ENCODE results near the gene PARP11.

PARP11 gene

DNA sequence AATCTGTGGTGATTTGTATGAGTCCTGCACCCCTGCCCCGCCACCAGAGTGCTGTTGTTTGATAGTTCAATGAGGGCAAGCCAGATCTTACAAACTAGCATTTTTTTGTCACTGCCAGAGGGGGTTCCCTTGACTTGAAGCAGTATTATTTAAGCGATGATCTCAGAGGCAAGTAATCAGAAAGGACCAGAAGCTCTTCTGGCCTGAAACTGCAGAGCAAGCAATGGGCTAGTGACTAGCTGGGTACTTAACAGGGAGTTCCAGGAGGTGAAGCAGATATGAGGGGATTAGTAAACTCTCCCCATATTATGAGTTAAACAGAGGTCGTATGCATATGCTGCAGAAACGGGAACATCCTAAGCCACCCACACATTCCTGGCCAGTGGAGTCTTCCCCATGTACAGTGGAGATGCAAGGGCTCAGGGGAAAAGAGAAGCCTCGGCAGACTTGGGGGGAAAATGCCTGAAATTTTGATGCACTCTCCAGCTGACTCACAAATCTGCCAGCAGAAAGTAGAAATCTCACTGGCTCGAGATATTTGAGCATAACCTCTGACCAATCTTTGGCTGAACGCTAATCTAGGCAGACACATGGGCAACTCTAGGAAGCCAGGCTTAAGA is 112.0 kb downstream of the PARP11 start:
- Histone ChIP-seq H3K27ac (no peak overlapping the region), H3K4me3 (no peak overlapping the region)
- TF ChIP-seq, protein P1, sequence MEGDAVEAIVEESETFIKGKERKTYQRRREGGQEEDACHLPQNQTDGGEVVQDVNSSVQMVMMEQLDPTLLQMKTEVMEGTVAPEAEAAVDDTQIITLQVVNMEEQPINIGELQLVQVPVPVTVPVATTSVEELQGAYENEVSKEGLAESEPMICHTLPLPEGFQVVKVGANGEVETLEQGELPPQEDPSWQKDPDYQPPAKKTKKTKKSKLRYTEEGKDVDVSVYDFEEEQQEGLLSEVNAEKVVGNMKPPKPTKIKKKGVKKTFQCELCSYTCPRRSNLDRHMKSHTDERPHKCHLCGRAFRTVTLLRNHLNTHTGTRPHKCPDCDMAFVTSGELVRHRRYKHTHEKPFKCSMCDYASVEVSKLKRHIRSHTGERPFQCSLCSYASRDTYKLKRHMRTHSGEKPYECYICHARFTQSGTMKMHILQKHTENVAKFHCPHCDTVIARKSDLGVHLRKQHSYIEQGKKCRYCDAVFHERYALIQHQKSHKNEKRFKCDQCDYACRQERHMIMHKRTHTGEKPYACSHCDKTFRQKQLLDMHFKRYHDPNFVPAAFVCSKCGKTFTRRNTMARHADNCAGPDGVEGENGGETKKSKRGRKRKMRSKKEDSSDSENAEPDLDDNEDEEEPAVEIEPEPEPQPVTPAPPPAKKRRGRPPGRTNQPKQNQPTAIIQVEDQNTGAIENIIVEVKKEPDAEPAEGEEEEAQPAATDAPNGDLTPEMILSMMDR (IDR thresholded peaks at IDR 0.05) = no peak
- no peak for DNase-seq (ENCODE audit: low spot score)

DNA sequence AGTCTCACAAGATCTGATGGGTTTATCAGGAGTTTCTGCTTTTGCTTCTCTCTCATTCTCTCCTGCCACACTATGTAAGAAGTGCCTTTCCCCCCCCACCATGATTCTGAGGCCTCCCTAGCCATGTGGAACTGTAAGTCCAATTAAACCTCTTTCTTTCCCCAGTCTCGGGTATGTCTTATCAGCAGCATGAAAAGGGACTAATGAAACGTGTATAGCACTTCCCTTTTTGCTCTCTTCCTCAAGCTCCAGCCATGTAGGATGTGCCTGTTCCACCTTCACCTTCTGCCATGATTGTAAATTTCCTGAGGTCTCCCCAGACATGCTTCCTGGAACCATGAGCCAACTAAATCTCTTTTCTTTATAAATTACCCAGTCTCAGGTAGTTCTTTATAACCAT is 113.3 kb downstream of the PARP11 start:
- DNase-seq (ENCODE audit: low spot score) = no peak
- TF ChIP-seq, protein P1 (IDR thresholded peaks at IDR 0.05) = no peak
- H3K4me3 ChIP-seq = no peak overlapping the region
- H3K27ac ChIP-seq = no peak overlapping the region
